IPS-18c (cell line): Measurements from ENCODE around the gene TRANK1.
A peak's percentile ranks its signal among the peaks of the same experiment; 100 is the strongest.

Experiments used
- H3K4me3 ChIP-seq: 2 replicates; pipeline ENCODE4 v1.7.0; 2013; ENCODE audit warnings: low read depth, mild to moderate bottlenecking, low read length, moderate library complexity; ENCODE audit not compliant: insufficient read depth
- H3K9me3 ChIP-seq: one replicate; pipeline ENCODE4 v1.6.1; 2013; ENCODE audit warnings: mild to moderate bottlenecking, low read length, moderate library complexity; ENCODE audit not compliant: control insufficient read depth, insufficient read depth

Gene TRANK1

GRCh38 chr3:36944641-36945270, at the start of gene TRANK1:
TRANK1 (minus strand) TSS chr3:36945054; CDS start chr3:36944809, 245 bp downstream.
- H3K4me3 ChIP-seq = peak within 1 kb of the TSS; percentile 72
- H3K9me3 ChIP-seq = no peaks in the 10 kb centered on the region

GRCh38 chr3:36993326-36994283, 48.8 kb upstream of the TRANK1 start, which contains the start of gene MLH1:
MLH1 (plus strand) TSS chr3:36993518; CDS start chr3:36993548, 30 bp downstream.
- H3K4me3 ChIP-seq = peak within 1 kb of the TSS; percentile 90
- H3K9me3 ChIP-seq = no peaks in the 10 kb centered on the region

GRCh38 chr3:36992806-36993325, 48.0 kb upstream of the TRANK1 start, which contains the start of gene EPM2AIP1:
EPM2AIP1 (minus strand) TSS chr3:36993131; CDS start chr3:36993077, 54 bp downstream.
- H3K9me3 ChIP-seq = no peaks in the 10 kb centered on the region
- peak within 1 kb of the TSS; percentile 90 for H3K4me3 ChIP-seq

GRCh38 chr3:36991923-36992805, 47.3 kb upstream of the TRANK1 start:
- Histone ChIP-seq H3K4me3 (peak overlapping the region; percentile 90), H3K9me3 (no peaks in the 10 kb centered on the region)

- peak overlapping the region; percentile 90 for H3K4me3 ChIP-seq
- H3K9me3 ChIP-seq = no peaks in the 10 kb centered on the region
Measured at GRCh38 chr3:36991147-36991546, 46.3 kb upstream of the TRANK1 start.

- no peak overlapping the region for H3K4me3 ChIP-seq
- no peaks in the 10 kb centered on the region for H3K9me3 ChIP-seq
Measured at GRCh38 chr3:36989568-36989967, 44.7 kb upstream of the TRANK1 start.

- Histone ChIP-seq H3K4me3 (no peak overlapping the region), H3K9me3 (no peaks in the 10 kb centered on the region)
Measured at GRCh38 chr3:36989005-36989404, 44.2 kb upstream of the TRANK1 start.

GRCh38 chr3:36988356-36988755, 43.5 kb upstream of the TRANK1 start:
- H3K9me3 ChIP-seq = no peaks in the 10 kb centered on the region
- no peak overlapping the region for H3K4me3 ChIP-seq

- H3K4me3 ChIP-seq = no peak overlapping the region
Measured at GRCh38 chr3:36981006-36981405, 36.2 kb upstream of the TRANK1 start.

GRCh38 chr3:36973139-36973538, 28.3 kb upstream of the TRANK1 start:
- Histone ChIP-seq H3K4me3 (no peak overlapping the region), H3K9me3 (peaks cover 2% of the 10 kb centered on the region)

More at GRCh38 chr3:36981006-36981405, 36.2 kb upstream of the TRANK1 start:
- H3K9me3 ChIP-seq = no peaks in the 10 kb centered on the region

GRCh38 chr3:36972163-36972562, 27.3 kb upstream of the TRANK1 start:
- no peak overlapping the region for H3K4me3 ChIP-seq
- peaks cover 2% of the 10 kb centered on the region for H3K9me3 ChIP-seq

- H3K4me3 ChIP-seq = no peak overlapping the region
- peaks cover 2% of the 10 kb centered on the region for H3K9me3 ChIP-seq
Measured at GRCh38 chr3:36969540-36970432, 24.9 kb upstream of the TRANK1 start.

GRCh38 chr3:36969085-36969484, 24.2 kb upstream of the TRANK1 start:
- H3K4me3 ChIP-seq = no peak overlapping the region
- no peaks in the 10 kb centered on the region for H3K9me3 ChIP-seq

GRCh38 chr3:36965440-36965839, 20.6 kb upstream of the TRANK1 start:
- Histone ChIP-seq H3K9me3 (no peaks in the 10 kb centered on the region), H3K4me3 (no peak overlapping the region)

- Histone ChIP-seq H3K9me3 (no peaks in the 10 kb centered on the region), H3K4me3 (no peak overlapping the region)
Measured at GRCh38 chr3:36964817-36965216, 20.0 kb upstream of the TRANK1 start.

- no peak overlapping the region for H3K4me3 ChIP-seq
- no peaks in the 10 kb centered on the region for H3K9me3 ChIP-seq
Measured at GRCh38 chr3:36964331-36964730, 19.5 kb upstream of the TRANK1 start.
